ENCODE results near the gene KRTAP2-1. TPM values are rescaled to one million over a fixed set of nuclear protein-coding genes. Genes with fewer than 3 reads are reported as not detected.

Gene KRTAP2-1
- total and polyA plus RNA-seq, 2 of the 8 experiments (the other 6 are each of a cell fraction or from before 2014, with no cell fraction given): not detected

- H2BK20ac ChIP-seq (ENCODE audit: low read length): no peak within 1 kb of the TSS
- CTCF ChIA-PET (ENCODE audit: partially characterized antibody): interaction anchor here (0.9 kb wide), 1 partner anchor 12 kb away, joined by 3 read pairs; no protein-coding TSS in a partner anchor
- H3K4me2 ChIP-seq (ENCODE audit: insufficient read depth in 1 of 2, low read depth in 2 of 2, low read length in 2 of 2): no peak within 1 kb of the TSS
- no peak within 1 kb of the TSS for H3K4me3 ChIP-seq (ENCODE audit: extremely low read depth in 1 of 4, insufficient read depth in 2 of 4, low read depth in 3 of 4, low read length in 4 of 4)
- H3K56ac ChIP-seq (replicated peaks; ENCODE audit: insufficient read length, low read depth, low read length): no peak within 1 kb of the TSS
- POLR2A ChIA-PET (ENCODE audit: partially characterized antibody): no interaction called here
- H3K4me1 ChIP-seq (replicated peaks in 1 of 4; ENCODE audit: control insufficient read depth in 3 of 4, insufficient read depth in 4 of 4, low read length in 3 of 4): no peaks in the 10 kb centered on the region
- H3K14ac ChIP-seq (ENCODE audit: insufficient read length): no peak within 1 kb of the TSS
- H3K79me1 ChIP-seq (ENCODE audit: low read depth, low read length): no peaks in the 10 kb centered on the region
- H2BK12ac ChIP-seq (ENCODE audit: low read depth, low read length): no peak within 1 kb of the TSS
- H3K9ac ChIP-seq (replicated peaks in 1 of 4; ENCODE audit: extremely low read depth in 1 of 4, low read depth in 3 of 4, low read length in 3 of 4): no peak within 1 kb of the TSS
- no peak for FAIRE-seq
- no peaks in the 10 kb centered on the region for H3K79me2 ChIP-seq (ENCODE audit: control insufficient read depth in 1 of 2, insufficient read depth in 2 of 2, low read length in 2 of 2)
- H4K91ac ChIP-seq (replicated peaks; ENCODE audit: insufficient read length, low read length): no peak within 1 kb of the TSS
- H3K9me3 ChIP-seq (ENCODE audit: insufficient read depth in 2 of 2, low read depth in 1 of 2, low read length in 1 of 2): 0 out of 4 replicates have a peak, but pooled peaks cover 0 to 4% of the 10 kb centered on the region in 2 experiments
- TF ChIP-seq RAD21 (IDR thresholded peaks at IDR 0.05 in 1 of 2, conservative IDR thresholded peaks at IDR 0.05 in 1 of 2; ENCODE audit: low read depth in 2 of 2, low read length in 2 of 2): no peak
- no peak for TF ChIP-seq TAF7 (optimal IDR thresholded peaks at IDR 0.05; ENCODE audit: borderline replicate concordance, low read depth, low read length)
- TF ChIP-seq NRF1 (IDR thresholded peaks at IDR 0.05; ENCODE audit: low read depth, low read length): no peak
- TF ChIP-seq TAF1 (IDR thresholded peaks at IDR 0.05; ENCODE audit: low read depth, low read length): no peak
- TF ChIP-seq E2F6 (IDR thresholded peaks at IDR 0.05): no peak
- TF ChIP-seq MAX (IDR thresholded peaks at IDR 0.05): no peak
- TF ChIP-seq HDAC2 (IDR thresholded peaks at IDR 0.05; ENCODE audit: borderline replicate concordance in 1 of 2, low read depth in 2 of 2, low read length in 2 of 2): no peak
- TF ChIP-seq USF2 (IDR thresholded peaks at IDR 0.05; ENCODE audit: low read length): no peak
- H3K27me3 ChIP-seq (replicated peaks in 1 of 4; ENCODE audit: control insufficient read depth in 3 of 4, extremely low read depth in 1 of 4, insufficient read depth in 3 of 4, low read length in 3 of 4): no peaks in the 10 kb centered on the region
- whole genome bisulfite sequencing, 2 experiments (ENCODE audit: extremely low coverage in 1 of 2, insufficient coverage in 1 of 2, insufficient read length in 1 of 2, insufficient replicate concordance in 2 of 2, low coverage in 1 of 2, low lambda C conversion rate in 2 of 2, missing lambda C conversion rate in 1 of 2): 91% methylated on average over 6 of the region's 6 CpGs; no CpG with 5 or more reads in 1 of the 2 experiments
- H4K8ac ChIP-seq (ENCODE audit: extremely low read depth, insufficient read depth, low read length): no peak within 1 kb of the TSS
- no peak for DNase-seq (ENCODE audit: low read depth in 1 of 2, low spot score in 2 of 2)
- no peak within 1 kb of the TSS for H2BK15ac ChIP-seq (ENCODE audit: low read length)
- H3K23ac ChIP-seq (ENCODE audit: insufficient read length): no peak within 1 kb of the TSS
- H2BK5ac ChIP-seq (ENCODE audit: low read depth, low read length): no peak within 1 kb of the TSS
- H3K18ac ChIP-seq (ENCODE audit: extremely low read depth, low read length): no peak within 1 kb of the TSS
- H3K27ac ChIP-seq (ENCODE audit: low read depth, low read length): no peak within 1 kb of the TSS
- H3K23me2 ChIP-seq (ENCODE audit: low read depth, low read length): no peaks in the 10 kb centered on the region
- H3K4ac ChIP-seq (replicated peaks; ENCODE audit: insufficient read length, low read depth, low read length): no peak within 1 kb of the TSS
- no peaks in the 10 kb centered on the region for H3K36me3 ChIP-seq (ENCODE audit: control insufficient read depth in 2 of 4, insufficient read depth in 4 of 4, low read length in 3 of 4)
- H4K5ac ChIP-seq (ENCODE audit: insufficient read length, low read depth, low read length): no peak within 1 kb of the TSS
- H2AK5ac ChIP-seq (ENCODE audit: low read depth, low read length): no peak within 1 kb of the TSS
- H4K20me1 ChIP-seq (replicated peaks in 1 of 2; ENCODE audit: control insufficient read depth in 1 of 2, insufficient read depth in 2 of 2, low read length in 2 of 2): no peaks in the 10 kb centered on the region
- H2BK120ac ChIP-seq (replicated peaks; ENCODE audit: low read depth, low read length): no peak within 1 kb of the TSS
- H2AFZ ChIP-seq (ENCODE audit: low read length): no peak within 1 kb of the TSS
Measured at GRCh38 chr17:41060052-41060604, 13.0 kb upstream of the KRTAP2-1 start, which contains the start of gene KRTAP2-3. KRTAP2-3 (minus strand) TSS chr17:41060114; CDS start chr17:41060050, 64 bp downstream.

Data from H1 (cell line).